H1 (cell line): Measurements from ENCODE around the gene RPL12. TPM values are rescaled to one million over a fixed set of nuclear protein-coding genes. Genes with fewer than 3 reads are reported as not detected.

ENCODE experiments used
- CTCF ChIA-PET: fragments of 300-600 bp; sonication (Branson Sonifier 250); formaldehyde crosslinking; loops from one replicate; lab custom pipeline; 2021; ENCODE audit not compliant: partially characterized antibody; lab: Charles Lee
- POLR2A ChIA-PET: fragments of 300-600 bp; sonication (Branson Sonifier 250); formaldehyde crosslinking; loops from one replicate; lab custom pipeline; 2021; ENCODE audit warnings: inconsistent platforms; ENCODE audit not compliant: partially characterized antibody; lab: Charles Lee
- DNase-seq, 2 experiments: peaks; one replicate each; pipeline versions ENCODE4 v3.0.0 to v3.0.0-alpha.2; 2010 to 2022; ENCODE audit warnings: low spot score in 2 of 2, low read depth in 1 of 2, mixed read lengths in 1 of 2
- FAIRE-seq: peaks from 2 replicates; lab custom pipeline; 2011; peaks lifted over from hg19 to GRCh38; lab: Jason Lieb, UNC
- H2AFZ ChIP-seq: 2 replicates; pipeline ENCODE4 v1.8.1; 2012; ENCODE audit warnings: low read length, inconsistent platforms
- H2AK5ac ChIP-seq: 2 replicates; pipeline ENCODE4 v1.6.1; 2013; ENCODE audit warnings: low read depth, low read length
- H2BK120ac ChIP-seq: replicated peaks from 2 replicates; pipeline ENCODE3; 2013; ENCODE audit warnings: low read depth, low read length, inconsistent platforms
- H2BK12ac ChIP-seq: 2 replicates; pipeline ENCODE4 v1.6.1; 2013; ENCODE audit warnings: low read depth, low read length
- H2BK15ac ChIP-seq: 2 replicates; pipeline ENCODE4 v1.6.1; 2013; ENCODE audit warnings: low read length
- H2BK20ac ChIP-seq: 2 replicates; pipeline ENCODE4 v1.6.1; 2013; ENCODE audit warnings: low read length
- H2BK5ac ChIP-seq: 2 replicates; pipeline ENCODE4 v1.6.1; 2013; ENCODE audit warnings: low read depth, low read length
- H3K14ac ChIP-seq: 2 replicates; pipeline ENCODE4 v1.6.1; 2013; ENCODE audit warnings: inconsistent platforms; ENCODE audit not compliant: insufficient read length
- H3K18ac ChIP-seq: 2 replicates; pipeline ENCODE4 v1.6.1; 2013; ENCODE audit warnings: low read length; ENCODE audit errors: extremely low read depth
- H3K23ac ChIP-seq: 2 replicates; pipeline ENCODE4 v1.6.1; 2013; ENCODE audit warnings: inconsistent platforms; ENCODE audit not compliant: insufficient read length
- H3K23me2 ChIP-seq: 2 replicates; pipeline ENCODE4 v1.6.1; 2013; ENCODE audit warnings: low read depth, low read length
- H3K27ac ChIP-seq: 2 replicates; pipeline ENCODE4 v1.6.1; 2011; ENCODE audit warnings: low read depth, low read length, inconsistent platforms
- H3K27me3 ChIP-seq, 4 experiments: replicated peaks in 1 of 4; 1 replicate in 1 of 4; 2 replicates in 3 of 4; pipeline versions ENCODE4 v1.6.1 to v1.8.1; 2011 to 2013; ENCODE audit warnings: low read length in 3 of 4, mild to moderate bottlenecking in 3 of 4, inconsistent platforms in 2 of 4, mixed read lengths in 2 of 4, moderate library complexity in 1 of 4; ENCODE audit not compliant: control insufficient read depth in 3 of 4, insufficient read depth in 3 of 4; ENCODE audit errors: extremely low read depth in 1 of 4
- H3K36me3 ChIP-seq, 4 experiments: 2 replicates each; pipeline versions ENCODE4 v1.6.1 to v1.8.1; 2011 to 2013; ENCODE audit warnings: mild to moderate bottlenecking in 4 of 4, low read length in 3 of 4, moderate library complexity in 2 of 4, control low read depth in 1 of 4, inconsistent platforms in 1 of 4; ENCODE audit not compliant: insufficient read depth in 4 of 4, control insufficient read depth in 2 of 4
- H3K4ac ChIP-seq: replicated peaks from 2 replicates; pipeline ENCODE3; 2013; ENCODE audit warnings: low read length, low read depth, mixed read lengths, inconsistent platforms; ENCODE audit not compliant: insufficient read length
- H3K4me1 ChIP-seq, 4 experiments: replicated peaks in 1 of 4; 1 replicate in 1 of 4; 2 replicates in 3 of 4; pipeline versions ENCODE4 v1.6.1 to v1.8.1; 2011 to 2013; ENCODE audit warnings: low read length in 3 of 4, inconsistent platforms in 2 of 4, mixed read lengths in 1 of 4; ENCODE audit not compliant: insufficient read depth in 4 of 4, control insufficient read depth in 3 of 4
- H3K4me2 ChIP-seq, 2 experiments: 2 replicates each; pipeline versions ENCODE4 v1.6.1 to v1.8.1; 2011 to 2013; ENCODE audit warnings: low read depth in 2 of 2, low read length in 2 of 2, control low read depth in 1 of 2, inconsistent platforms in 1 of 2, mild to moderate bottlenecking in 1 of 2; ENCODE audit not compliant: insufficient read depth in 1 of 2
- H3K4me3 ChIP-seq, 4 experiments: fragments of 200-600, 300-600 bp in 1 of 4; sonication (generic), shearing (Covaris generic), sonication (Bioruptor Twin) in 1 of 4; 2 replicates each; pipeline versions ENCODE4 v1.5.1 to v1.8.1; 2011 to 2016; ENCODE audit warnings: low read length in 4 of 4, low read depth in 3 of 4, control low read depth in 2 of 4, inconsistent platforms in 2 of 4, mild to moderate bottlenecking in 2 of 4, mixed read lengths in 1 of 4, moderate library complexity in 1 of 4; ENCODE audit not compliant: insufficient read depth in 2 of 4; ENCODE audit errors: extremely low read depth in 1 of 4
- H3K56ac ChIP-seq: replicated peaks from 2 replicates; pipeline ENCODE3; 2013; ENCODE audit warnings: low read depth, mild to moderate bottlenecking, mixed read lengths, low read length, inconsistent platforms; ENCODE audit not compliant: insufficient read length
- H3K79me1 ChIP-seq: 2 replicates; pipeline ENCODE4 v1.6.1; 2013; ENCODE audit warnings: low read depth, low read length, control low read depth
- H3K79me2 ChIP-seq, 2 experiments: 2 replicates each; pipeline versions ENCODE4 v1.6.1 to v1.8.1; 2012 to 2013; ENCODE audit warnings: low read length in 2 of 2, mild to moderate bottlenecking in 2 of 2, inconsistent platforms in 1 of 2; ENCODE audit not compliant: insufficient read depth in 2 of 2, control insufficient read depth in 1 of 2
- H3K9ac ChIP-seq, 4 experiments: replicated peaks in 1 of 4; 1 replicate in 1 of 4; 2 replicates in 3 of 4; pipeline versions ENCODE4 v1.6.1 to v1.8.1; 2011 to 2013; ENCODE audit warnings: low read depth in 3 of 4, low read length in 3 of 4, control low read depth in 2 of 4, mild to moderate bottlenecking in 2 of 4, moderate library complexity in 2 of 4, inconsistent platforms in 1 of 4; ENCODE audit errors: extremely low read depth in 1 of 4
- H3K9me3 ChIP-seq, 2 experiments: 2 replicates each; pipeline versions ENCODE4 v1.6.1 to v1.8.1; 2012 to 2013; ENCODE audit warnings: mild to moderate bottlenecking in 2 of 2, moderate library complexity in 2 of 2, control low read depth in 1 of 2, inconsistent platforms in 1 of 2, low read depth in 1 of 2, low read length in 1 of 2, mixed read lengths in 1 of 2; ENCODE audit not compliant: insufficient read depth in 2 of 2
- H4K20me1 ChIP-seq, 2 experiments: replicated peaks in 1 of 2; 2 replicates each; pipeline versions ENCODE3 to v1.8.1; 2011 to 2013; ENCODE audit warnings: inconsistent platforms in 2 of 2, low read length in 2 of 2, mild to moderate bottlenecking in 1 of 2; ENCODE audit not compliant: insufficient read depth in 2 of 2, control insufficient read depth in 1 of 2
- H4K5ac ChIP-seq: 2 replicates; pipeline ENCODE4 v1.6.1; 2013; ENCODE audit warnings: low read length, low read depth, mixed read lengths, inconsistent platforms; ENCODE audit not compliant: insufficient read length
- H4K8ac ChIP-seq: 2 replicates; pipeline ENCODE4 v1.8.0; 2013; ENCODE audit warnings: mild to moderate bottlenecking, moderate library complexity, low read length, inconsistent platforms; ENCODE audit not compliant: insufficient read depth; ENCODE audit errors: extremely low read depth
- H4K91ac ChIP-seq: replicated peaks from 2 replicates; pipeline ENCODE3; 2013; ENCODE audit warnings: low read length, mixed read lengths, inconsistent platforms; ENCODE audit not compliant: insufficient read length
- BCL11A ChIP-seq, 2 experiments: IDR thresholded peaks; one replicate each; pipeline ENCODE4 v1.6.1; 2011; ENCODE audit warnings: low read depth in 2 of 2, low read length in 2 of 2, mild to moderate bottlenecking in 2 of 2
- CHD1 ChIP-seq: IDR thresholded peaks from 2 replicates; pipeline ENCODE4 v1.6.1; 2012; ENCODE audit warnings: low read depth, low read length, improper control_type of control experiment
- GABPA ChIP-seq: IDR thresholded peaks from 2 replicates; pipeline ENCODE4 v1.6.1; 2011; ENCODE audit warnings: mild to moderate bottlenecking, low read length, moderate library complexity, borderline replicate concordance; ENCODE audit not compliant: insufficient read depth
- JUND ChIP-seq: IDR thresholded peaks from 2 replicates; pipeline ENCODE4 v1.6.1; 2011; ENCODE audit warnings: mild to moderate bottlenecking, improper control_type of control experiment, low read length
- KDM1A ChIP-seq: fragments of 200-600, 300-600 bp; sonication (generic); IDR thresholded peaks from 2 replicates; pipeline ENCODE4 v1.7.1; 2016; ENCODE audit warnings: mild to moderate bottlenecking, low read length, borderline replicate concordance
- NANOG ChIP-seq: IDR thresholded peaks from 2 replicates; pipeline ENCODE4 v1.6.1; 2011; ENCODE audit warnings: low read length, low read depth, mild to moderate bottlenecking, inconsistent platforms; ENCODE audit not compliant: insufficient read depth, poor library complexity, severe bottlenecking
- RBBP5 ChIP-seq: IDR thresholded peaks from 2 replicates; pipeline ENCODE4 v1.7.1; 2012; ENCODE audit warnings: low read depth, mild to moderate bottlenecking, inconsistent platforms, low read length, moderate library complexity, borderline replicate concordance
- SRF ChIP-seq: IDR thresholded peaks from 2 replicates; pipeline ENCODE4 v1.6.1; 2011; ENCODE audit warnings: mild to moderate bottlenecking, low read depth, low read length, moderate library complexity
- TBP ChIP-seq: IDR thresholded peaks from 2 replicates; pipeline ENCODE4 v1.6.1; 2011; ENCODE audit warnings: low read depth, low read length, improper control_type of control experiment
- WGBS, 2 experiments: shearing (Covaris generic) in 1 of 2; methylation state at CpG; one replicate each; pipeline versions ENCODE4 v1.1.6 to v1.1.7; 2013 to 2015; ENCODE audit warnings: low lambda C conversion rate in 2 of 2, mixed read lengths in 2 of 2, inconsistent platforms in 1 of 2, low coverage in 1 of 2, missing lambda C conversion rate in 1 of 2; ENCODE audit not compliant: insufficient replicate concordance in 2 of 2, insufficient coverage in 1 of 2, insufficient read length in 1 of 2; ENCODE audit errors: extremely low coverage in 1 of 2, missing lambda C conversion rate in 1 of 2; 5-methylcytosine and 5-hydroxymethylcytosine counted together
- polyA plus RNA-seq, 7 experiments: library from polyadenylated mRNA; depleted of rRNA in 3 of 7; stranded (reverse) in 5 of 7; unstranded in 2 of 7; fragments of >200 nt in 5 of 7; fragments of 200-250 nt in 2 of 7; gene quantifications; 1 replicate in 5 of 7; 2 replicates in 1 of 7; 4 replicates in 1 of 7; pipeline versions ENCODE4 v1.2.1 to v1.2.3, GENCODE V29; 2011 to 2013; ENCODE audit warnings: missing spikeins in 2 of 7, mixed read lengths in 2 of 7
- total RNA-seq: library from RNA; stranded (reverse); fragmentation: NEBNext Ultra II Directional; extraction: Animal tissue kit (Norgen Biotek cat#: 25700); gene quantifications from 2 replicates; pipeline ENCODE4 v1.2.1, GENCODE V29; 2021

RPL12 gene
- total and polyA plus RNA-seq, 2 of the 8 experiments (the other 6 are each of a cell fraction or from before 2014, with no cell fraction given): 1,993 to 4,892 TPM

DNA sequence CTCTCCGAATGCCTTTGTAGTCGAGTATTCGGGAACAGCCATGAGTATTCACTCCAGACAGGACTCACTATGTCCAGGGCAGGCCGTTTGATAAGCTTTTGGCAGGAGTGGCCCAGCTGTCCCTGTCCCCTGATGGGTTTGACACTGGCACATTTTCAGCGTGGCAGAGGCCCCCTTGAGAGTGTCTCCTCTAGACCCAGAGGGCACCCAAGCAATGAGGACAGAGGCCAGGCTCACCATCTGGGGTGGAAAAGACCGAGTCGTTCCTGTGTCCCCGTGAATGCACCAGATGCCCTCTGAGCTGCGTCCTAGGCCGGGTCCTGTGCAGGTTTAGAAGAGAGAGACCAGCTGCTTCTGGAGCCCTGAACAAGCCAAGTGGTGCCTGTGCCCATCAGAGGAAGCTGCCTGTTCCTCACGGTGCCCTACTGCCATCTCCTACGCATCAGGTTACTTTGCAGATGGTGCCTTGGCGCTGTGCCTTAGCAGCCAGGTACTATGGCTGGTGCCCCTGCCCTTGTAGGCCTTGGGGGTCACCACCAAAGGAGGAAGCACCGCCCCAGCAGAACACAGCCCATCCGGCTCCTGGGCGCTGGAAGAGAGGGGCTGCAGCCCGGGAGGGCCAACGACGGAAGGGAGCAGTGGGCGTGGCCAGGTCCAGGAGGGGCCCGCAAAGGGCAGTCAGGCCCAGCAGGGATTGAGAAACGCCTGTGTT lies 42.5 kb upstream of the RPL12 start:
- H3K36me3 ChIP-seq: peaks cover 3 to 7% (median 5%) of the 10 kb centered on the region in 4 experiments; a peak in 4 of 8 replicates
- H4K91ac ChIP-seq: no peak overlapping the region
- POLR2A ChIA-PET: interaction anchor here (1.2 kb wide), 1 partner anchor 42 kb away, joined by 7 read pairs; the partner anchor contains the start of genes LRSAM1 and RPL12
- no peak overlapping the region for H3K4ac ChIP-seq
- no peak overlapping the region for H3K56ac ChIP-seq
- no peak overlapping the region for H2BK120ac ChIP-seq
- peaks cover 0 to 7% (median 2%) of the 10 kb centered on the region in 4 experiments; a peak in 5 of 7 replicates for H3K4me1 ChIP-seq
- H3K23ac ChIP-seq: no peak overlapping the region
- no peaks in the 10 kb centered on the region for H3K79me2 ChIP-seq
- H2BK20ac ChIP-seq: no peak overlapping the region
- H3K23me2 ChIP-seq: no peaks in the 10 kb centered on the region
- no peaks in the 10 kb centered on the region for H3K27me3 ChIP-seq
- H3K9me3 ChIP-seq: no peaks in the 10 kb centered on the region
- CTCF ChIA-PET: interaction anchor here (0.9 to 6.9 kb wide), 6 partner anchors 9 to 96 kb away, joined by 3 to 78 read pairs (median 4); no protein-coding TSS in a partner anchor
- no peak overlapping the region for H4K5ac ChIP-seq
- no peak overlapping the region for H4K8ac ChIP-seq
- H2BK15ac ChIP-seq: no peak overlapping the region
- peaks cover 0 to 1% of the 10 kb centered on the region in 2 experiments for H4K20me1 ChIP-seq
- no peaks in the 10 kb centered on the region for H3K79me1 ChIP-seq
- H3K4me3 ChIP-seq: no peak overlapping the region
- H3K18ac ChIP-seq: no peak overlapping the region
- TF ChIP-seq KDM1A (no peak), CHD1 (no peak), JUND (no peak), GABPA (no peak), BCL11A (IDR thresholded peaks at IDR 0.05; ENCODE audit: low read depth in 2 of 2, low read length in 2 of 2) (no peak), RBBP5 (no peak), NANOG (no peak), SRF (no peak), TBP (no peak)
- no peak overlapping the region for H2AFZ ChIP-seq
- H2BK5ac ChIP-seq: no peak overlapping the region
- H3K27ac ChIP-seq: no peak overlapping the region
- H2BK12ac ChIP-seq: no peak overlapping the region
- no peak for DNase-seq
- H2AK5ac ChIP-seq: no peak overlapping the region
- H3K9ac ChIP-seq: no peak overlapping the region
- no peak overlapping the region for H3K14ac ChIP-seq
- no peak overlapping the region for H3K4me2 ChIP-seq
- 89% methylated on average over 22 of the region's 22 CpGs; no CpG with 5 or more reads in 1 of the 2 experiments for WGBS, 2 experiments
- FAIRE-seq: no peak
